HUES48 (cell line): ENCODE data around the gene LONRF3.

Source experiments
- H3K27ac ChIP-seq: one replicate; pipeline ENCODE4 v1.7.0; 2013; ENCODE audit warnings: low read depth, low read length, inconsistent platforms
- H3K27me3 ChIP-seq: 2 replicates; pipeline ENCODE4 v1.6.1; 2013; ENCODE audit warnings: mild to moderate bottlenecking, low read length; ENCODE audit not compliant: control insufficient read depth, insufficient read depth
- H3K36me3 ChIP-seq: 2 replicates; pipeline ENCODE4 v1.6.1; 2013; ENCODE audit warnings: low read length; ENCODE audit not compliant: control insufficient read depth, insufficient read depth
- H3K4me1 ChIP-seq: 2 replicates; pipeline ENCODE4 v1.6.1; 2013; ENCODE audit warnings: mild to moderate bottlenecking, low read length; ENCODE audit not compliant: control insufficient read depth, insufficient read depth
- H3K4me3 ChIP-seq: 2 replicates; pipeline ENCODE4 v1.5.1; 2013; ENCODE audit warnings: mild to moderate bottlenecking, low read depth, low read length
- H3K9ac ChIP-seq: 2 replicates; pipeline ENCODE4 v1.6.1; 2013; ENCODE audit warnings: mild to moderate bottlenecking, low read depth, low read length, moderate library complexity
- H3K9me3 ChIP-seq: 2 replicates; pipeline ENCODE4 v1.6.1; 2013; ENCODE audit warnings: low read length; ENCODE audit not compliant: control insufficient read depth, insufficient read depth

LONRF3 gene

DNA sequence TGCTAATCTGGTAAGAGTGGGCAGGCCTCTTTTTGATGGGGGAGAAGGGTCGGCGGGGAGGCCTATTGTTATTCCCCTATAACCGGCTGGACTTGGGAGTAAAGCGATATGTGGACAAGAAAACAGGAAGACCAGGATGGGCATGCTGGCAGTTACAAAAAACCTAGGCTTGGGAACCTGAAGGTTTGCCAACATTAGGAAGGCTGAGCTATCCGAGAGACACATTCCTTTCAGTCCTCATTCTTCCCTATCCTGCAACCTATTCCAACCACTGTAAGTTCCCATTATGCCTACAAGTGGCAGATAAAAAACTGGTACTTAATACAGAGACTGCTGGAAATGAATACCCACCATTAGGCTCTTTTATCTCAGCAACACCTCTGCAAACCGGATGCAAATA, 66.0 kb downstream of the LONRF3 start:
- Histone ChIP-seq H3K9me3 (no peaks in the 10 kb centered on the region; the same call in 1 of the 2 replicates), H3K4me3 (no peak overlapping the region), H3K36me3 (no peaks in the 10 kb centered on the region), H3K9ac (no peak overlapping the region), H3K4me1 (no peaks in the 10 kb centered on the region), H3K27ac (no peak overlapping the region), H3K27me3 (no peaks in the 10 kb centered on the region)

DNA sequence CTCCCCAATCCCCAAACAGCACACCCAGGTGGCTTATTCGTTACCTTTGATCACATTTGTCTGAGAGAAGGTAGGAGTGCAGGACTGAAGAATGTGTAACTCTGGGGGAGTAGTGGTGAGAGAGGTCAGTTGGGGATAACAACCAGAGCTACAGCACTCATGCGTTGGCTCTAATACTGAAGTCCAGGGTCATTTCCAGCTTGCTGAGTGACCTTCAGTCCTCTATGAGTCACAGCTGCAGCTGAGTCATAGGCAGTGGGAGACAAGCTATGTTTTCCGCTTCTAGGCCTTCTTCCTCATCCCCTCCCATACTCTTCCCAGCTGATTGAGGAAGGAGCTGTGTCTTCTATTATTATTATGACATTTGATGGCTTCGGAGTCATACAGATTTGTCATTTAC, 66.8 kb downstream of the LONRF3 start:
- H3K9me3 ChIP-seq, result no peaks in the 10 kb centered on the region
- no peaks in the 10 kb centered on the region for H3K27me3 ChIP-seq
- H3K27ac ChIP-seq, result peak overlapping the region; percentile 14
- H3K9ac ChIP-seq, result no peak overlapping the region
- no peaks in the 10 kb centered on the region for H3K36me3 ChIP-seq
- H3K4me1 ChIP-seq, result no peaks in the 10 kb centered on the region
- H3K4me3 ChIP-seq, result no peak overlapping the region

DNA sequence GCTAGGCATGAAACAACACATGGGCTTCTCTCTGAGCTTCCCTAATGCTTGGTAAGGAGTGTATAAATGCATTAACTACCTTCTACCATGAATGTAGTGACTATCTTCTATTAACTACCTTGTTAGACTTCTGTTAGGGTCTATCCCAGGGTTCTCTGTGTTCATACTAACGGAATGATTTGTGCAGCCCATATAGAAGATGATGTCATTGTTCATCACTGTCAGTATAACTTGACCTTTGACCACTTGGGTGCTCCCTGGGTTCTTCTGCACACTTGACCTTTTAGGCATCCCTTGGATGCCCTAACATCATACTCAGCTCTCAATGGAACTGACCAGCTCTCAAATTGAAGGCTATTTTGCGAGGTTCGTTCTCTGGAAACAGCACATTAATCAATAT, 67.6 kb downstream of the LONRF3 start:
- Histone ChIP-seq H3K27me3 (no peaks in the 10 kb centered on the region), H3K9me3 (no peaks in the 10 kb centered on the region), H3K27ac (no peak overlapping the region), H3K9ac (no peak overlapping the region), H3K36me3 (no peaks in the 10 kb centered on the region), H3K4me1 (no peaks in the 10 kb centered on the region), H3K4me3 (no peak overlapping the region)

DNA sequence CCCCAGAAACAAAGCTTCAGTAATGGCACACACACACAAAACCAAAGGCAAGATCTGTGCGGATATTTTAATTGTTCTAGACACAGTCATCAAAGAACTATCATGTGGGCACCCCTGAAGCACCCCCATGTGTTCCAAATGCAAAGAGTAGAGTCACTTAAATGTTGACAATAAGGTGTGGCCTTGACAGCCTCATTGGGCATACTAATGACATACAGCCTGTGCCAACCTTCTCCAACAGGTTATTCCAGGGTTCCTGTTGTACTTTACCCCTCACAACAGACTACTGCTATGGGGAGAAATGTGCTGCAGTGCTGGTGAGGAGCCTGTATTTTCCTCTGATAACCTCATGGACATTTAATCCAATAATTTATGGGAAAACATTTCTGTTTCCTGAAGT, 68.6 kb downstream of the LONRF3 start:
- Histone ChIP-seq H3K4me1 (no peaks in the 10 kb centered on the region), H3K9ac (no peak overlapping the region), H3K36me3 (no peaks in the 10 kb centered on the region), H3K9me3 (no peaks in the 10 kb centered on the region), H3K27ac (no peak overlapping the region), H3K4me3 (no peak overlapping the region), H3K27me3 (no peaks in the 10 kb centered on the region)

DNA sequence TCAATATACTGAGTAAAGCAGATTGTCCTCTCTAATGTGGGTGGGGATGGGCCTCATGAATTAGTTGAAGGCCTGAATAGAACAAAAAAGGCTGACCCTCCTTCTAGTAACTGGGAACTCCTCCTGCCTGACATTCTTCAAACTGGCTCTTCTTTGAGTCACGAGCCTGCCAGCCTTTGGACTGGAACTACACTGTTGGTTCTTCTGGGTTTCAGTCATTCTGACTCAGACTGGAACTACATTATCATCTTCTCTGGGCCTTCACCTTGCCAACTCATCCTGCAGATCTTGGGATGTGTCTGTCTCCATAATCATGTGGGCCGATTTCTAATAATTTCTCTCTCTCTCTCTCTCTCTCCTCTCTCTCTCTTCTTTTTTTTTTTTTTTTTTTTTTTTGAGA, 71.5 kb downstream of the LONRF3 start:
- Histone ChIP-seq H3K36me3 (no peaks in the 10 kb centered on the region), H3K27me3 (no peaks in the 10 kb centered on the region), H3K9ac (no peak overlapping the region), H3K4me3 (no peak overlapping the region), H3K4me1 (no peaks in the 10 kb centered on the region), H3K9me3 (no peaks in the 10 kb centered on the region), H3K27ac (no peak overlapping the region)

DNA sequence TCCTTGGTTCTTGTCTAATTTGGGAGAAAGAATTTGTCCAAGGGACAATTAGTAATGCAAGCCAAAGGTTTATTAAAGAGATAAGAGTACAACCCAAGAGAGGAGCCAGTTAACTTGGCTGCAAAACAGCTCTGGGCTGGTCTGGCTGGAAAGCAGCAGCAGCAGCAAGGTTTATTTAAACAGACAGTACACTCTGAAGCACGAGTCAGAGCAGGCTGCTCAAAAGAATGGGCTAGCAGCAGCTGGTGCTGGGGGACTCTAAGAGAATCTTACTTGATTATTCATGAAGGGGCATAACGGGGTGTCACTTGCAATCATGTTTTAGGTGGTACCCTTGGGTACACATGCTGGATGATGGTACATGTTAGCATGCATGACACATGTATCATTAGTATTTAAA, 81.3 kb downstream of the LONRF3 start:
- Histone ChIP-seq H3K36me3 (no peaks in the 10 kb centered on the region), H3K27ac (no peak overlapping the region), H3K4me3 (no peak overlapping the region), H3K4me1 (no peaks in the 10 kb centered on the region), H3K9me3 (no peaks in the 10 kb centered on the region), H3K27me3 (no peaks in the 10 kb centered on the region), H3K9ac (no peak overlapping the region)

DNA sequence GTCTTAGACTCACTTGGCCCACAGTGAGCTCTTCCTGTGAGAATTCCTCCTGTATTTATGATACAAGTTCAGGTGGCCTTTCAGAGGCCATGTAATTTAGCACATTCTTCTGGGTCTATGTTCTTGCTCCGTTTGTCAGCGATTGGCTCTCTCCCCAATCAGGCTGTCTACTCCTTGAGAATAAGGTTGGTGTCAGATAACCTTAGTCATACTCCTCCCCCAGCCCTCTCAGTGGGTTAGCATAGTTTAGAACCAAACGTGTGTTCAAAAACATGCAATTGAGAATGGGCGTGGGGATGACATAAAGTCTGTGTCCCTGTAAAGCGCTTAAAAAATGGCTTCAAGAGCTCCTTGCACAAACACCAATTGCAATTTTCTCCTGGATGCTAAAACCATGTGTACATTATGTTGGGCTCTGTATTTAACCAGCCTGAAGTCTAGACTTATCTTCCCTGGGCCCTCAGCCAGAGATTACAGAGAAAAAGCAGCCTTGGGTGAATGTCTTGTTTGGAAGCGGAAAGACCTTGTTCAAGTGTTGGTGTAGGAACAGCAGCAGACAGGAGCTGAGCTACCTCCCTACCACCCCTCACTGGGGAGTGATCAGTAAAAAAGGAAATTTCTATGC, 88.4 kb downstream of the LONRF3 start:
- Histone ChIP-seq H3K4me1 (0 out of 2 replicates have a peak, but pooled peaks cover 6% of the 10 kb centered on the region), H3K9ac (no peak overlapping the region), H3K36me3 (no peaks in the 10 kb centered on the region), H3K9me3 (no peaks in the 10 kb centered on the region), H3K27ac (no peak overlapping the region), H3K27me3 (peaks cover 30% of the 10 kb centered on the region), H3K4me3 (no peak overlapping the region)

DNA sequence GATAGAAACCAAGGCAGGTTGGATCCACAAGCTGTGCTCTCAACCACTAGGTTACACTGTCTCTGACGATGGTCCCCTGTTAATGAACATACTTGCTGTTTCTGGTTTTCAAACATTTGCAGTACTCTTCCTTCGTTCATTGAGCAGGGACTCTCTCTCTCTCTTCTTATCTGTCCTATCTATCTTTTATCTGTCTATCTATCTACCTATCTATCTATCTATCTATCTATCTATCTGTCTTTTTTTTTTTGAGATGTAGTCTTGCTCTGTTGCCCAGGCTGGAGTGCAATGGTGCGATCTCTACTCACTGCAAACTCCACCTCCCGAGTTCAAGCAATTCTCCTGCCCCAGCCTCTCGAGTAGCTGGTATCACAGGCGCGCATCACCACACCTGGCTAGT, 89.0 kb downstream of the LONRF3 start:
- no peaks in the 10 kb centered on the region for H3K36me3 ChIP-seq
- H3K4me1 ChIP-seq, result 0 out of 2 replicates have a peak, but pooled peaks cover 6% of the 10 kb centered on the region
- H3K27me3 ChIP-seq, result peaks cover 35% of the 10 kb centered on the region
- H3K4me3 ChIP-seq, result no peak overlapping the region
- H3K27ac ChIP-seq, result no peak overlapping the region
- H3K9me3 ChIP-seq, result no peaks in the 10 kb centered on the region
- H3K9ac ChIP-seq, result no peak overlapping the region

DNA sequence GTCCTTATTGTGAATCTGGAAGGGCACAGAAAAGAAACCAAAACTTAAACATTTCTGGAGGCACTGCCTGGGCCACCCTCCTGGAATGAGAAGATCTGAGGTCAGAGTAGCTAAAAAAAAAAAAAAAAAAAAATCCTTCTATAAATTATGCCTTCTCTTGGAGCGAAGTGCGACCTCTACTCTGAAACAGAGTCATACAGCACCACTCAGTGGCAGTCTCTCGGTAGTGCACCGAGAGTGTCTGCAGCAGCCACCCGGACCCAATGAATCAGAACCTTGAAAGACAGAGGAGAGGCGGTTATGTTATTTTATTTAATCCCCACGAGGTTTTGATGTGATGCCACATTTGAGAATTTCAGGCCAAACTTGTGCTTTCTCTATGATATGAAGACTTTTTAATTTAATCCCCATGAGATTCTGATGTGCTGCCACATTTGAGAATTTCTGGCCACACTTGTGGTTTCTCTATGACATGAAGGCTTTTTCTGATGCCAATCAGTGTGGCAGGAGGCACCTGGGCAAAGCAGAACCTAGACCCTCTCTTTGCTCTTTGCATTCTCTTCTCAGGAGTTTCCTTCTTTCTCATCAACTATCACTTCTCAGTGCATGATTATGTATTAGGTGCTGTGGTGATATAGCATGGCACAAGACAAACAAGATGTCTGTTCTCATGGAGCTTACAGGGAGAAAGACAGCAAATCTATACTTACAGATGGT, 92.8 kb downstream of the LONRF3 start:
- Histone ChIP-seq H3K36me3 (no peaks in the 10 kb centered on the region), H3K9ac (no peak overlapping the region), H3K9me3 (no peaks in the 10 kb centered on the region), H3K4me3 (no peak overlapping the region), H3K27ac (no peak overlapping the region), H3K27me3 (peaks cover 42% of the 10 kb centered on the region), H3K4me1 (0 out of 2 replicates have a peak, but pooled peaks cover 5% of the 10 kb centered on the region)
